NCI-H128 (cell line): Measurements from ENCODE around the gene OR10K2.
"Not testable (repeated sequence)": the region's sequence is repeated elsewhere in the genome, so short reads cannot be mapped to it uniquely, and the experiment has no call there.

Source experiments
- DNase-seq: peaks from one replicate; lab custom pipeline; 2025; ENCODE audit not compliant: unreplicated experiment; lab: John Stamatoyannopoulos, UW

The OR10K2 gene, protein sequence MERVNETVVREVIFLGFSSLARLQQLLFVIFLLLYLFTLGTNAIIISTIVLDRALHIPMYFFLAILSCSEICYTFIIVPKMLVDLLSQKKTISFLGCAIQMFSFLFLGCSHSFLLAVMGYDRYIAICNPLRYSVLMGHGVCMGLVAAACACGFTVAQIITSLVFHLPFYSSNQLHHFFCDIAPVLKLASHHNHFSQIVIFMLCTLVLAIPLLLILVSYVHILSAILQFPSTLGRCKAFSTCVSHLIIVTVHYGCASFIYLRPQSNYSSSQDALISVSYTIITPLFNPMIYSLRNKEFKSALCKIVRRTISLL

DNA sequence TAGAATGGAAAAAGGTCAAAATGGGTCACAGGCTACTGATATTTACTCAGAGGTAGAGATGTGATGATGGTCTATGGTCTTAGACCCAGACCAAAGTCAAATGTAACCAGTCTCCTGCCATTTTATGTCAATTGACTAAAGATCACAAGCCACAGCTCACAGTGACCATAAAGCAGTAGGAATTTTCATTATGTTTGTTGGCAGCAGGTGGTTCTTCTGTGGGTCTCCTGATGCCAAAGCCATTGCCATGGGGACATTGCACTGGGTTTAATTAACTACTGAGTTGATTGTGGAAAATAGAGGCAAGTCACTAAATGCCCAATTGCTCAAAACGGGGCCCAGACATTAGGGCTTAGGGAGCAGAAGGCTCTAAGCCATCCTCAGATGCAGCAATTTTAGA, at the start of gene OR10K2:
Gene OR10K2, minus strand, starts transcription at position 101 of the 400 bp plus-strand sequence. CDS start 5,371 bp downstream, outside the sequence.
- DNase-seq = no peak

DNA sequence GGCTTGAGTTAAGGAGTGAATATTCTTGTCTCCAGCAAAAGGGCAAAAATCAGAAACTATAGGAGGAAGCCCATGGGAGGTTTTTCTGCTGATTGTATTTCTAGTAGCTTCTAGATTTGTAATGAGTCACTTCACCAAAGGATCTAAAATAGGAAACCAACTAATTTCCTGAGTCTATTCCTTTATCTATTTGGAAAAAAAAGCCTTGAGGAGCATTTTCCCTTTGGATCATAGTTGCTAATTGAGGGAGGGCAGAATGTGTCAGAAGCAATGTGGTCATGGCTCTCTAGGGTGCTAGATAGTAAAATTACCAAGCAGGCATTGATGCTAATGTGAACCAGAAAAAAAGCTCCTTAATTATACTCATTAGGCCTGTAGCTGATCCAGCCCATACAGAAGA, 45.9 kb upstream of the OR10K2 start, which contains the start of gene OR10R2:
Gene OR10R2, plus strand, starts transcription at position 301 of the 400 bp plus-strand sequence. CDS start 106 bp downstream, outside the sequence.
- DNase-seq = no peak

DNA sequence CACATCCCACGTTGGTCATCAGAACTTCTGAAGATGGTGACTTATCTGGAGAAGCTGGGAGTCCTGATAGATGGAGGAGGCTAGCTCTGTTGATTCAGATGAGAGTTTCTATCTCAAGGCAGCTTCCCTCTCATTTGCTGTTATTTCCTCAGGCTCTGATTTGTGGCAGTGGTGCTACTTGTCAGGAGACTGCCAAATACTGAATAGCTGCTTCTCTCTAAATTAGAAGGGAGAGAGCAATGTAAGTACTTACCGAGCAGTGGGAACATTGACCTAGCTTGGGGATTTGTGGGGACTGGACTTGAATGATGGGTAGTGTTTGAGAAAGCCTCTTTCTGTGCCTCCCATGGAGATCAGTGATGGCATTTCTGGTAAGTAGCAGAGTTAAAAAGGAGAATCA, 35.5 kb upstream of the OR10K2 start, which contains the start of gene OR10K1:
Gene OR10K1, plus strand, starts transcription at position 301 of the 400 bp plus-strand sequence. CDS start 3,728 bp downstream, outside the sequence.
- no peak for DNase-seq

DNA sequence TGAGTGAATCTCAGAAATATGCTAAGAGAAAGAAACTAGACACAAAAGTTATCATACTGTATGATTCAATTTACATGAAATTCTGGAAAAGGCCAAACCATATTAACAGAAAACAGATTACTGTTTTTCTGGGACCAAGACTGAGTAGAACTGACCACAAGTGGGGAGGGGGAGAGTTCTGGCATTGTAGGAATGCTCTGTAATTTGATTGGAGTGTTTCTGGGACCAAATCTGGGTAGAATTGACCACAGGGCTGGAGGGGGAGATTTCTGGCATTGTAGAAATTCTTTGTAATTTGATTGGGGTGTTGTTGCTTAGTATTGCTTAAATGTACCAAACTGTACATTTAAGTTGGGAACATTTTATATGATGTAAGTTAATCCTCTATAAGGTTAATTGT, 32.2 kb upstream of the OR10K2 start:
- DNase-seq = no peak

DNA sequence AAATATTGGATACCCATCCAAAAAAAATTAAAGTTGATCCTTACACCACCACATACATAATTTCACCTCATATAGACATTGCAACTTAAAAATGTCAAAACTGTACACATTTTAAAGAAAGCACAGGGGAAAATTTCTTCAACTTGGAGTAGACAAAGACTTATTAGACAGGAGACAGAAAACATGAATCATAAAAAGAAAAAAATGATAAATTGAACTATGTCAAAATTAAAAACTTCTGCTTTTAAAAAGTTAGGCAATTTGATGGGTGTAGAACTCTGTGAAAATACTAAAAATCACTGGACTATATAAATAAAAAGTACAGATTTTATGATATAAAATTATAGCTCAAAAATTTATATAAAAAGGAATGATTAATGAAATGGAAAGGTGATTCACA, 31.2 kb upstream of the OR10K2 start:
- DNase-seq = no peak

DNA sequence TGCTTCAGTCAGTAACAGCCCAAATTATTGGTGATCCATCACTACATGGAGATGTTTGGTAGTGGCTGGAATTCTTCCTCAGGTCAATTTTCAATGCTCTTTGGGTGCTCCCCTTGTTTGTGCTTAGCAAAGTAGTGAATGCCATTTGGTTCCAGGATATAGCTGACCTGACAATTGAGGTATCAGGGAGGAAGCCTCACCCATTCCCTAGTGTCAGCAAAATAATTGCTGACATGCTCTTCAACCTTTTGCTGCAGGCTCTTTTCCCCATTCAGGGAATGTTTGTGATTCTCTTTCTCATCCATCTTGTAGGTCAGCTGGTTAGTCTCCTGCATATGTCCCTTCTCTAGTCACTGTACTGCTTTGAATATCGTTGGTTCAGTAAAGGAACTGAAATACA, 28.5 kb upstream of the OR10K2 start:
- DNase-seq = no peak

DNA sequence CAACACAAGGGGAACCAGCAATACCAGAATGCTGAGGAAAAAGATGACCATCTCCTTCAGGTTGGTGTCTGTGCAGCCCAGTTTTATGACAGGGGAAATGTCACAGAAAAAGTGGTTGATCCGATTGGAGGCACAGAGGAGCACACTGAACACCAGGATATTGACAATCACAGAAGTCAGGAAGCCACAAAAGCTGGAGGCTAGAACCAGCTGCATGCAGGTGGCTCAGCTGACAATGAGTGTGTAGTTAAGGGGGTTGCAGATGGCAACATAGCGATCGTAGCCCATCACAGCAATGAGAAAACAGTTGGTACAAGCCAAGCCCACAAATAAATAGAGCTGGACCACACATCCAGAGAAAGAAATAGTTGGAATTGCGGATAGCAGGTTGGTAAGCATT, 19.3 kb upstream of the OR10K2 start:
- no peak for DNase-seq

DNA sequence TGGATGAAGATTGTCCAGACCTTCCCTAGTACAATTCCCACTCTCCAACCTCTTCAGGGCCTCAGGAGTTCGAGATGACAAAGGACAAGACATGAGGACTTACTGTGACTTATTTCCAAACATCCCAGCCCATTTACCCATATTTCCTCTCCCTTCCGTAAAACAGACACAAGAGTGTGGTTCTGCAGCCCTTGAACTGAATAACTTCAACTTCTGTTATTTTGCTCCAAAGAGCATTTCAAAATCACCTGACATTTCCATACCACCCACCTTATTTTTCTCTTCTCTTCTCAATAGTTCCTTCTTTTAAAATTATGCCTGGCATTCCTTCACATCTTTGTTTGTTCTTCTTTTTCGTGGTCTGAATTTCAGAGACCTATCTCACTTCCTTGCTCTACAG, 8.7 kb upstream of the OR10K2 start:
- DNase-seq = no peak

DNA sequence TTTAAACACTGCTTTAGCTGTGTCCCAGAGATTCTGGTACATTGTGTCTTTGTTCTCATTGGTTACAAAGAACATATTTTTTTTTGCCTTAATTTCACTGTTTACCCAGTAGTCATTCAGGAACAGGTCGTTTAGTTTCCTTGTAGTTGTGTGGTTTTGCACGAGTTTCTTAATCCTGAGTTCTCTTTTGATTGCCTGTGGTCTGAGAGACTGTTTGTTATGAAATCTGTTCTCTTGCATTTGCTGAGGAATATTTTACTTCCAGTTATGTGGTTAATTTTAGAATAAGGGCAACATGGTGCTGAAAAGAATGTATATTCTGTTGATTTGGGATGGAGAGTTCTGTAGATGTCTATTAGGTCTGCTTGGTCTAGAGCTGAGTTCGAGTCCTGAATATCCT, 4.1 kb upstream of the OR10K2 start:
- DNase-seq = not testable (repeated sequence)

DNA sequence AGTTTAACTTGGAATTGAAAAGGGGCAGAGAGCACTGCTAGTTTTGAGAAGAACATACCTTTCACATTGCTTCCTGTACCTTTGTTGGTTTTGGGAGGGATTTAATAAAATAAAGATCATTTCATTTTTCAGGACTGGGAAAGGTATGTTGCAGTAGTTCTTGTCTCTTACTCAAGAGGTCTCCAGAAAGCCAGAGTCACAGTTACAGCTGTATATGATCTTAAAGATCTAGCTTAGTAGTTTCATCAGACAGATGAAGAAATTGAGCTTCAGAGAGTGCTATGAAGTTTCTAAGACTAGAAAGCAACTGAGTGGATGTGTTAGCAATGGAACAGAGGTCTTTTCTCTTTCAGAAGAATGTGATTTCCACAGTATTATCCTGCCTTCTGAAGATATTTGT, 1.0 kb downstream of the OR10K2 start:
- DNase-seq = no peak

DNA sequence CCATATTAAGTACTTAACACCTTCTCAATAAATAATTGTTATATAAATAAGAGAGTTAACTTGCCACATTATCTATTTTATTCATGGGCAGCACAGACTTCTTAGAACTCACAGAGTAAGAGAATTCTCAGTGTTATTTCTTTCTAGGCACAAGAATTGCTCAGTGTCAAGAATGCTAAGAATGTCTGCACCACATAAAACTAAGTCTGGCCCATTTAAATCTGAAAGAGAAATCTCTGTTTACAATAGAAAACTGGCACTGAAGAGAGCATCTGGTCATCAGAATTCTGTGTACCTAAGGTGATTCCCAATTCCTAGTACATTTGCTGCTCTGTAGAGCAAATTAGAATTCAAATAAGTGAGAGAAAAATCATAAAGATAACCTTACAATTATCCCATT, 3.8 kb downstream of the OR10K2 start:
- no peak for DNase-seq

DNA sequence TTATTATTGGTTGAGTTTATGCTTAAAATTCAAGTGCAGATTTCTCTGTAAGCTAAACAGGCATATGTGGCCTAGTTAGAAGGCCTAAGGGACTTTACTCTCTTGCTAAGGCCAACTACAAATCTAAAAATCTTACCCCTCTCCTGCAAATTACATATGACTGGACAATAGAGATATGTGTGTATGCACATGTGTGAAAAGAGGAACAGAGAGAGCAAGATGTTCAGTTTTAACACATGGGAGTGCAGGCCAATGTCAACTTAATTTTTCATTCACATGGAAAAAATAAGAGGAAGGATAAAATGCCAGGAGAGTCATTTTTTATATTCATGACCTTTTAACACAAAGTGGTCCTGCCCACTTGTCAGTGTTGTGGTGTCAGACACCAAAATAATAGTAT, 8.5 kb downstream of the OR10K2 start:
- DNase-seq = no peak

DNA sequence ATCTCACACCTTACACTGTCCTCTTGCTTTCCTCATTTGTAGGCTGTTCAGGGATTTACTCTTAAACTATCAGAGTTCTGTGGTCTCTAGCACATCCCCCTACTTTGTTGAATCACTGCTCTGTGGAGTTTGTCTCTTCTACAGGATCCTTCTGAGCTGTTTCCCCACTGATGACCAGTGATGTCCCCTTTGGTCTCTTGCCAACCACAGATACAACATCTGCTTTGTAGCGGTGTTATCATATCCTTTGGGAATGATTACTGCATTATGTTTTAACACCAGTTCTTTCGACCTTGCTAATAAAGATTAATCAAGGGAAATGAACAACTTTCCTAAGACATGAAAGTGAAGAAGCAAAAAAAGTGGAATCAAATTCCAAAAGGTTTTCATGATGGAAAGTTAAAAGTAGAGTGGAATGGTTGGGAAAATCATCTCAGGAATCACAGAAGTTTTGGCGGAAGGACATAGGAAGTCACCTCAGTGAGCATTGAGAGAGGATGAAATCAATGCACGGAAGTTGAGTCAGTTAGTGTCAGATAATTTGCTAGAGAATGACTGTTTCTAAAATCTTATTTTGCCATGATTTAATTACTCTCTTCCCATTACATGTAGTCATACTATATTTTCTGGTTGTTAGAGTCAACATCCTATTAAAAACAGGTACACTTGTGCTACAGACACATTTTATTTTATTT, 11.2 kb downstream of the OR10K2 start:
- no peak for DNase-seq

DNA sequence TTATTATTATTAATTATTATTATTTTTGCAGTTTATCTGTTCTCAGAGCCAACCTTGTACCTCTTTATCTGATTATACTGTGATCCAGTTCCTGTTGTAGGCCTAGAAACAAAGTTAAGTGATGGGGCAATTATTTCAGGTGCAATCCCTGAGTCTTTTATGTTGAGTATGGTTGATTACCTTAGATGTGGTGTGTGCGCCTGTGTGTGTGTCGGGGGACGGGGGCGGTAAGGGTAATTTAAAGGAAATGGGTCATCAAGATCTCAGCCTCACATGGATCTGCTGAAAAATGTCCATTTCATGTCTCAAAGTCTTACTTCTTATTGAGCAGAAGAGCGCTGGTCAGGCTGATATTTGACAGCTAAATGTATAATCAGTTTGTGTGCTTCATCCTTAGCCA, 18.9 kb downstream of the OR10K2 start:
- DNase-seq = no peak

DNA sequence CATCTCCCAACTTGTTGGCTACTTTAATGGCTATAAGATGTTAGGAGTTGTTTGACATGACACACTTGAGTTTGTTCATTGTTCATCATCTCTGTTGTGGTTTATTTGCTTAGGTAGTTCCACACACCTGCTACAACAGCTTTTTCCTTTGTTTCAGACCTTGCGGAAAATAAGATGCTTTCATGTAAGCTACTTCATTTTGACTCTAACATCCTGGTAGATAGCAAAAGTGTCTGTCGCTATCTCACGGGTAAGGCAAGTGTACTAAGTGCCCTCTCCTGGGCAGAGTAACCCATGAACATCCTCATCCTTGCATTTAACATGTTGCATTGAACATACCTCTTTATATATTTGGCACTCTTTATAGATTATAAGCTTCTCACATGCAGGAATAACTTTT, 25.2 kb downstream of the OR10K2 start:
- DNase-seq = no peak

DNA sequence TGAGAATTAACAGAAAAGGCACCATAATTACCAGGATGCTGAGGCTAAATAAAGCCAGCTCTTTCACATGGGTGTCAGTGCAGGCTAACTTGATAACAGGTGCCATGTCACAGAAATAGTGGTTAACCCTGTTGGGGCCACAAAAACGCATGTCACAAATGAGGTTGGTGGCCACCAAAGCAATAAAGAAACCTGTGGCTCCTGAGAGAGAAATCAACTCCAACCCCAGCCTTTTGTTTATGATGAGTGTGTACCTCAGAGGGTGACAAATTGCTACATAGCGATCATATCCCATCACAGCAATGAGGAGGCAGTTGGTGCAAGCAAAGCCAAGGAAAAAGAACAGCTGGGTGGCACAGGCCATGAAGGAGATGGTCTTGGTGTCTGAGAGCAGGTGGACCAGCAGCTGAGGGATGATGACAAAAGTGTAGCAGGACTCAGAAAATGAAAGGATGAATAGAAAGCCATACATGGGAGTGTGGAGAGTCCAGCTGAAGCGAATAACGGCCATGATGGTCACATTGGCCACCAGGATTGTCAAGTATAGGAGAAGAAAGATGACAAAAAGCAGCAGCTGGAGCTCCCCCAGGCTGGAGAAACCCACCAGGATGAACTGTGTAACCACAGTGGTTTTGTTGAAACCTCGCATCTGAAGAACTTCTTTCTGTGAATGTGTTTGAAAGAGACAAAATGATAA, 27.1 kb downstream of the OR10K2 start, which contains the start of gene OR10T2:
Gene OR10T2, minus strand, starts transcription at position 649 of the 697 bp plus-strand sequence. Its CDS starts 0 bp downstream, at position 649.
- no peak for DNase-seq

DNA sequence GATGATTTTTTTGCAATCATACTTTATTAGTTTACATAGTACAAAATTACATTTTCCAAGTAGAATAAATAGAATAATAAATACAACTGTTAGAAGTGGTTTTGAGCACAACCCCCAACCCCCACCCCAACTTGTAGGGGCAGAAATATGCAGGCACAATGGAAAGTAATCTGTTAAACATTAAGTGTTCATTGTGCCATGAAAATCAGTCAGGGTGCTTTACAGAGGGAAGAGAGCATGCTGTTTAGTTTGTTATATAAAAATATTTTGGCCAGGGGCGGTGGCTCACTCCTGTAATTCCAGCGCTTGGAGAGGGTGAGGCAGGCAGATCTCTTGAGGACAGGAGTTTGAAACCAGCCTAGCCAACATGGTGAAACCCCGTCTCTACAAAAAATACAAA, 29.4 kb downstream of the OR10K2 start:
- no peak for DNase-seq

DNA sequence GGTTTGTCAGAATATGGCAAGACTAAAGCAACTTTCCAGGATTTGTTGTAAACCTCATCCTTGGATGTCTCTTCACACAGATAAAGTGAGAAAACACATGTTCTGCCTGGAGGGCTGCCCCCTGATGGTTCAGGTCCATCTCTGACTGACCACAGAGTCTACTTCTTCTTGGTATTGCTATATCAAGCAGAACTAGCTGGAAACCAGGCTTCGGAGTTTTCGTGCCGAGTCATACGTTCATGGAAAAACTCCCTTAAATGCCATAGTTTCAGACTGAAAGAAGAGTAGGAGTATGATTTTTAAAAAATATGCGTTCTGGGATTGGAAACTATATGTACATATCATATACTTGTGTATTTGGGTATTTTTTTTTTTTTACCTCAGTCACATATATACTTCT, 32.6 kb downstream of the OR10K2 start:
- no peak for DNase-seq

DNA sequence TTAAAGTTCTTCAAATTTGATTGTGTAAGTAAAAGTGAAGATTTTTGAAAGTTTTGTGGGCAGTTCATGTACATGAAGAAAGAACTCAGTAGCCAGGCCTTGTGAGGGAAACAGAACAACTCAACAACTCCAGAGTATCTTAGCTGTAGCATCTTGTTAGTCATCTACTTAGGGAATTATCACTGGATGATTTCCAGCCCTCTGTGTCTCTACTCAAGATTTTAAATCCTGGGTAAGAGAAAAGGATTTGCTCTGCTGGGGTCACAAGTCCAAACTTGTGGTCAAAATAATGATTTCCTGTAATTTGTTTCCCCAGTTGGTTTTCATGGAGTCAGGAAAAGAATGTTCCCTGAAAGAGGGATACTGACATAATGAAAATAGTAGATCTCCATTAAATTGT, 34.9 kb downstream of the OR10K2 start:
- DNase-seq = no peak

DNA sequence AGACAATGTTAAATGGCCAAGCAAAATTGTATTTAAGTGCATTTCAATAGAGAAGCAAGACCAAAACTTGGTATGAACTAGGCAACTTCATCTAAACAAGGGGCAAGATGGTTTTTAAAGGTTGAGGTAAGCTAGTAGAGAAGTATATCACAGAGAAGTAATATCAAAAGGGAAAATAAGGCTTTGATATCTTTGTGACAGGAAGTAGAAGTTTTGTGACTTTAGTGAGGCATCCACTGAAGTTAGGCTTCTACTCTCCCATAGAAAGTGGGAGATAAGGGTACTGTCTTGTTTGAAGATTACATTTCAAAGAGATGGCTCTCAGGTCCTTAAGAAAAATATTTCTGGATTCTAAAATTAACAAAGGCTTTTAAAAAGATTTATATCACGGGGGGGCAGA, 35.7 kb downstream of the OR10K2 start:
- no peak for DNase-seq

DNA sequence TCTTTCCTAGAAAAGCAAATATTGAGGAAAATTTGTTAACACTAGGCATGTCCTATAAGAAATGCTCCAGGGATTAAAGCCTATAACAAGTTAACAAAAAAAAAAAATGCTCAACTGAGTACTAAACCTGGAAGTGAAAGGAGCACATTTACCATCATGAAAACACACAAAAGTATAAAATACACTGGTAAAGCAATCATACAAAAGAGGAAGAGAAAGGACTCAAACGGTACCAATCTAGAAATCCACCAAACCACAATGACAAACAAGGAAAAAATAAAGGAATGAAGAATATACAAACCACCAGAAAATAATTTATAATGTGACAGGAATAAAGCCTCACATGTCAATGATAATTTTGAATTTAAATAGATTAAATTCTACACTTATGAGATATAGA, 51.2 kb downstream of the OR10K2 start:
- no peak for DNase-seq

DNA sequence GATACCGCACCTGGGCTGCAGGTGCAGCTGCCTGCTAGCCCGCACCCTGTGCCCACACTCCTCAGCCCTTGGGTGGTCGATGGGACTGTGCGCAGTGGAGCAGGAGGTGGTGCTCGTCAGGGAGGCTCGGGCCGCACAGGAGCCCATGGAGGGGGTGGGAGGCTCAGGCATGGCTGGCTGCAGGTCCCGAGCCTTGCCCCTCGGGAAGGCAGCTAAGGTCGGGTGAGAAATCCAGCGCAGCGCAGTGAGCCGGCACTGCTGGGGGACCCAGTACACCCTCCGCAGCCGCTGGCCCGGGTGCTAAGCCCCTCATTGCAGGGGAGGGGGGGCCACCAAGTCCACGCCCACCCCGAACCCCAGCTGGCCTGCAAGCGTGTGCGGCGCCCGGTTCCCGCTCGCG, 51.9 kb downstream of the OR10K2 start:
- not testable (repeated sequence) for DNase-seq
